ENCODE measurements around the gene SERPINB10. TPM values are rescaled to one million over a fixed set of nuclear protein-coding genes. Genes with fewer than 3 reads are reported as not detected.

The SERPINB10 gene
- not detected for total RNA-seq
- long read RNA-seq: 0 reads

- intact Hi-C loops (cut with DNase I): no loop called here
- no peak for ATAC-seq
Measured at GRCh38 chr18:63907664-63908063, at the start of gene SERPINB10. SERPINB10 (plus strand) TSS chr18:63907958; CDS start chr18:63915511, 7,553 bp downstream.

DNA sequence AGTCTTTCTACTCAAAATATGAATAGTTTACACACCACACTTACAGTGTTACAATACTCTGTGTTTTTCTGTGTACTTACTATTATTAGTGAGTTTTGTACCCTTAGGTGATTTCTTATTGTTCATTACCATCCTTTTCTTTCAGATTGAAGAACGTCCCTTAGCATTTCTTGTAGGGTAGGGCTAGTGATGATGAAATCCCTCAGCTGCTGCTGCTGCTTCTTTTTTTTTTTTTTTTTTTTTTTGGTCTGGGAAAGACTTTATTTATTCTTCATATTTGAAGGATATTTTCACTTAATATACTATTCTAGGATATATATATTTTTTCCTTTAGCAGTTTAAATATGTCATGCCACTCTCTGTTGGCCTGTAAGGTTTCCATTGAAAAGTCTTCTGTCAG lies 49.3 kb upstream of the SERPINB10 start:
- DNase-seq (no peak), ATAC-seq (no peak)
- H3K9me3 ChIP-seq: peaks cover 6% of the 10 kb centered on the region
- H3K4me3 ChIP-seq: no peak overlapping the region
- H3K27me3 ChIP-seq (ENCODE audit: low read depth): no peaks in the 10 kb centered on the region
- TF ChIP-seq, protein P1, sequence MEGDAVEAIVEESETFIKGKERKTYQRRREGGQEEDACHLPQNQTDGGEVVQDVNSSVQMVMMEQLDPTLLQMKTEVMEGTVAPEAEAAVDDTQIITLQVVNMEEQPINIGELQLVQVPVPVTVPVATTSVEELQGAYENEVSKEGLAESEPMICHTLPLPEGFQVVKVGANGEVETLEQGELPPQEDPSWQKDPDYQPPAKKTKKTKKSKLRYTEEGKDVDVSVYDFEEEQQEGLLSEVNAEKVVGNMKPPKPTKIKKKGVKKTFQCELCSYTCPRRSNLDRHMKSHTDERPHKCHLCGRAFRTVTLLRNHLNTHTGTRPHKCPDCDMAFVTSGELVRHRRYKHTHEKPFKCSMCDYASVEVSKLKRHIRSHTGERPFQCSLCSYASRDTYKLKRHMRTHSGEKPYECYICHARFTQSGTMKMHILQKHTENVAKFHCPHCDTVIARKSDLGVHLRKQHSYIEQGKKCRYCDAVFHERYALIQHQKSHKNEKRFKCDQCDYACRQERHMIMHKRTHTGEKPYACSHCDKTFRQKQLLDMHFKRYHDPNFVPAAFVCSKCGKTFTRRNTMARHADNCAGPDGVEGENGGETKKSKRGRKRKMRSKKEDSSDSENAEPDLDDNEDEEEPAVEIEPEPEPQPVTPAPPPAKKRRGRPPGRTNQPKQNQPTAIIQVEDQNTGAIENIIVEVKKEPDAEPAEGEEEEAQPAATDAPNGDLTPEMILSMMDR (IDR thresholded peaks at IDR 0.05): no peak
- H3K4me1 ChIP-seq: no peaks in the 10 kb centered on the region
- H3K36me3 ChIP-seq: no peaks in the 10 kb centered on the region
- H3K27ac ChIP-seq: no peak overlapping the region
- intact Hi-C loops (cut with DNase I): no loop called here

More at GRCh38 chr18:63907664-63908063, at the start of gene SERPINB10:
- H3K27ac ChIP-seq: no peak within 1 kb of the TSS
- no peaks in the 10 kb centered on the region for H3K4me1 ChIP-seq
- no peak for DNase-seq
- H3K36me3 ChIP-seq: no peaks in the 10 kb centered on the region
- TF ChIP-seq, protein P1 (IDR thresholded peaks at IDR 0.05): no peak
- no peaks in the 10 kb centered on the region for H3K9me3 ChIP-seq
- no peak within 1 kb of the TSS for H3K4me3 ChIP-seq
- no peaks in the 10 kb centered on the region for H3K27me3 ChIP-seq (ENCODE audit: low read depth)

- DNase-seq (no peak), ATAC-seq (peak in 1 of 2 donors; percentile 37)
- TF ChIP-seq, protein P1 (IDR thresholded peaks at IDR 0.05): no peak
- H3K4me1 ChIP-seq: no peaks in the 10 kb centered on the region
- H3K9me3 ChIP-seq: peaks cover 6% of the 10 kb centered on the region
- no peaks in the 10 kb centered on the region for H3K36me3 ChIP-seq
- intact Hi-C loops (cut with DNase I): no loop called here
- H3K4me3 ChIP-seq: no peak overlapping the region
- no peak overlapping the region for H3K27ac ChIP-seq
- H3K27me3 ChIP-seq (ENCODE audit: low read depth): no peaks in the 10 kb centered on the region
Measured at GRCh38 chr18:63859781-63860475, 47.8 kb upstream of the SERPINB10 start.

DNA sequence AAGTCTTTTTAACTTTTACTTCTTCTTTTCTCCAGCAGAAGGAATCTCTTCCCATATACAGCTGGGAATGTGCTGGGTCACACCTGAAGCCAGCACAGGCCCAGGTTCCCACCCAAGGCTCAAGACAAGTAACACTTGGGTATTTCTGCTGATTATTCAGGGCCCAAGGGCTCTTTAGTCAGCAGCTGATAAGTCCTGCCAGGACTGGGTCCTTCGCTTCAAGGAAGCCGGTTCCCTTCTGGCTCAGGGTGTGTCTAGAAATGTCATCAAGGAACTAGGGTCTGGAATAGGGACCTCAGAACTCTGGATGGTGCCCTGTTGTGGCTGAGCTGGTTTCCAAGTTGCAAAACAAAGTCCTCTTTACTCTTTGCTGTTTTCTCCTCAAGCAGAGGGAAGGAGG lies 47.2 kb upstream of the SERPINB10 start:
- no peaks in the 10 kb centered on the region for H3K27me3 ChIP-seq (ENCODE audit: low read depth)
- intact Hi-C loops (cut with DNase I): no loop called here
- ATAC-seq (peak; percentile 49 to 54), DNase-seq (no peak)
- no peaks in the 10 kb centered on the region for H3K9me3 ChIP-seq
- TF ChIP-seq, protein P1 (IDR thresholded peaks at IDR 0.05): no peak
- no peak overlapping the region for H3K27ac ChIP-seq
- no peaks in the 10 kb centered on the region for H3K36me3 ChIP-seq
- H3K4me3 ChIP-seq: no peak overlapping the region
- H3K4me1 ChIP-seq: no peaks in the 10 kb centered on the region

DNA sequence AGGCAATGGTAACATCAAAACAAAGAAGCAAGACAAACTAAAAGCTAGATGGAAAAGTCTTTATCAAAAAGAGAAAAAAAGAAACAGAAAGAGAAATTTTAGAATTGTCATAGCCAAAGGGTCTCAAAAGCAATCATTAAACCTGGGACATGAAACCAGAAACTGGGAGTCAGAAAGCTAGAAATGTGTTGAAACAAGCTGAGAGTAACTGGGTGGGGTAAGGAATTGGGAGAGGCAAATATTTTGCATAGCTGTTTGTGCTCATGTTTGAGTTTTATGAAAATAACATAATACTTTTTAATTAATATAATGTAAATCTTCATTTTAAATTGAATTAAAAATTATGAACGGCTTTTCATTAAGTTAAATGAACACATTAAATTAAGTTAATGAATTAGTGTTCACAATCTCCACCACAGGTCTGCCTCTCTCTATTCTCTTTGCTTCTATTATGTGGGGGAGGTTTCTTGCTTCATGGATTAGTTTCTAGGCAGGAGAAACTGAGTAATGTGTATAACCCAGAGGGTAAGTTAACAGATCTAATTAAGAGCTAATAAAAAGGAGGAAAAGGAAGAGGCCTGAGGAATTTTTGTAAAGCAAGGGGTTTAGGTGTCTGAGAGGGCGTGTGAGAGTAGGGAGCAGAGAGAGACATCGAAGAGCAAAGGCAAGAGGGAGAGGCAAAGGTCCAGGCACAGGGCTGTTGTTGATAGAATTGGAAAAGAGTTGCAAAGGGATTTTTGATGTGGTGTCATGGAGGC lies 40.2 kb upstream of the SERPINB10 start:
- no peak overlapping the region for H3K4me3 ChIP-seq
- ATAC-seq (no peak), DNase-seq (no peak)
- no peaks in the 10 kb centered on the region for H3K9me3 ChIP-seq
- H3K36me3 ChIP-seq: no peaks in the 10 kb centered on the region
- intact Hi-C loops (cut with DNase I): no loop called here
- TF ChIP-seq, protein P1 (IDR thresholded peaks at IDR 0.05): no peak
- no peaks in the 10 kb centered on the region for H3K27me3 ChIP-seq (ENCODE audit: low read depth)
- H3K27ac ChIP-seq: no peak overlapping the region
- no peaks in the 10 kb centered on the region for H3K4me1 ChIP-seq
